Loucy (cell line): ENCODE data around the gene PRDM10.

Source experiments
- EZH2phosphoT487 ChIP-seq: fragments of 200-600 bp; IDR thresholded peaks from 2 replicates; pipeline ENCODE4 v1.6.1; 2018; ENCODE audit warnings: antibody characterized with exemption, mild to moderate bottlenecking, moderate library complexity, borderline replicate concordance
- TF ChIP-seq, protein P1 (sequence below): fragments of 200-600 bp; sonication (generic); conservative IDR thresholded peaks from 2 replicates; pipeline ENCODE4 v1.5.1; 2014; ENCODE audit warnings: mild to moderate bottlenecking, antibody characterized with exemption, low read length

DNA sequence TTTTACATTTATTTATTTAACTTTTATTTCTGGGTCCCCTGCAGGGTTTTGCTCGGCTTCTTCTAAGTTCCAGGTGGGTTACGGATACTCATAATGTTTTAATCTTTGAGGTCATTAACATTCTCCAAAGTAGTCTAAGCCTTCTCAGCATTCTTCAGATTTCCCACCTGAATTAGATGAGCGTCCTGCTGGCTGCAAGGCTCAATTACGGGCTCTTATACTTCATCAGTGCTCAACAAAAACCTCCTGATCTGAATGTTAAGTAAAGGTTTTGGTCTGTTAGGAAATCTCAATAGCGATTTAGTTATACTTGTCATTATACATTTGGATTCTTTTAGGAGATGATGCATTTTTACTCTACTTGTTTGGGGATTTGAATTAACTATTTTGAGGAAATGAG is 80.0 kb downstream of the PRDM10 start:
- TF ChIP-seq, protein P1, sequence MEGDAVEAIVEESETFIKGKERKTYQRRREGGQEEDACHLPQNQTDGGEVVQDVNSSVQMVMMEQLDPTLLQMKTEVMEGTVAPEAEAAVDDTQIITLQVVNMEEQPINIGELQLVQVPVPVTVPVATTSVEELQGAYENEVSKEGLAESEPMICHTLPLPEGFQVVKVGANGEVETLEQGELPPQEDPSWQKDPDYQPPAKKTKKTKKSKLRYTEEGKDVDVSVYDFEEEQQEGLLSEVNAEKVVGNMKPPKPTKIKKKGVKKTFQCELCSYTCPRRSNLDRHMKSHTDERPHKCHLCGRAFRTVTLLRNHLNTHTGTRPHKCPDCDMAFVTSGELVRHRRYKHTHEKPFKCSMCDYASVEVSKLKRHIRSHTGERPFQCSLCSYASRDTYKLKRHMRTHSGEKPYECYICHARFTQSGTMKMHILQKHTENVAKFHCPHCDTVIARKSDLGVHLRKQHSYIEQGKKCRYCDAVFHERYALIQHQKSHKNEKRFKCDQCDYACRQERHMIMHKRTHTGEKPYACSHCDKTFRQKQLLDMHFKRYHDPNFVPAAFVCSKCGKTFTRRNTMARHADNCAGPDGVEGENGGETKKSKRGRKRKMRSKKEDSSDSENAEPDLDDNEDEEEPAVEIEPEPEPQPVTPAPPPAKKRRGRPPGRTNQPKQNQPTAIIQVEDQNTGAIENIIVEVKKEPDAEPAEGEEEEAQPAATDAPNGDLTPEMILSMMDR = no peak
- TF ChIP-seq EZH2phosphoT487 = no peak
